ENCODE data around the gene PLCG2. TPM values are rescaled to one million over a fixed set of nuclear protein-coding genes. Genes with fewer than 3 reads are reported as not detected.

PLCG2 gene
- total RNA-seq, 2 experiments from 2014 or later = 196 to 485 TPM

GRCh38 chr16:81946206-81946605 lies 167.1 kb downstream of the PLCG2 start:
- Histone ChIP-seq H3K4me2 (ENCODE audit: low read length) (no peak overlapping the region), H3K4me1 (ENCODE audit: insufficient read depth, low read length, poor library complexity, severe bottlenecking) (no peaks in the 10 kb centered on the region), H4K20me1 (ENCODE audit: insufficient read depth, low read length) (no peaks in the 10 kb centered on the region), H3K27ac (ENCODE audit: low read depth, low read length, poor library complexity, severe bottlenecking) (no peak overlapping the region), H3K9me3 (ENCODE audit: low read length) (peaks cover 18% of the 10 kb centered on the region), H3K9me2 (ENCODE audit: insufficient read depth, low read length) (no peaks in the 10 kb centered on the region), H2AFZ (ENCODE audit: low read length) (no peak overlapping the region), H3K79me2 (ENCODE audit: insufficient read depth, low read depth, low read length) (no peaks in the 10 kb centered on the region), H3K4me3 (ENCODE audit: low read depth, low read length, poor library complexity, severe bottlenecking) (no peak overlapping the region), H3K36me3 (ENCODE audit: insufficient read depth, low read length) (peaks cover 100% of the 10 kb centered on the region)
- POLR2A ChIA-PET = no interaction called here
- intact Hi-C loops (cut with micrococcal nuclease; ENCODE audit: unreplicated experiment) = no loop called here
- TF ChIP-seq EZH2phosphoT487 (IDR thresholded peaks at IDR 0.05; ENCODE audit: borderline replicate concordance, low read depth, low read length) (no peak), CTCF (conservative IDR thresholded peaks at IDR 0.05; ENCODE audit: low read length) (no peak)
- no TSS peak for BruUV-seq (replicated peaks)
- CTCF ChIA-PET (ENCODE audit: unreplicated experiment) = no interaction called here
- DNase-seq (ENCODE audit: low spot score) = no peak

- Histone ChIP-seq H3K36me3 (ENCODE audit: insufficient read depth, low read length) (peaks cover 99% of the 10 kb centered on the region), H3K79me2 (ENCODE audit: insufficient read depth, low read depth, low read length) (no peaks in the 10 kb centered on the region), H3K4me1 (ENCODE audit: insufficient read depth, low read length, poor library complexity, severe bottlenecking) (no peaks in the 10 kb centered on the region), H3K9me2 (ENCODE audit: insufficient read depth, low read length) (no peaks in the 10 kb centered on the region), H2AFZ (ENCODE audit: low read length) (no peak overlapping the region), H3K9me3 (ENCODE audit: low read length) (peaks cover 22% of the 10 kb centered on the region), H3K27ac (ENCODE audit: low read depth, low read length, poor library complexity, severe bottlenecking) (no peak overlapping the region), H3K4me2 (ENCODE audit: low read length) (no peak overlapping the region), H4K20me1 (ENCODE audit: insufficient read depth, low read length) (no peaks in the 10 kb centered on the region), H3K4me3 (ENCODE audit: low read depth, low read length, poor library complexity, severe bottlenecking) (no peak overlapping the region)
- ChIA-PET CTCF (ENCODE audit: unreplicated experiment) (no interaction called here), POLR2A (interaction anchor here (0.7 to 0.8 kb wide), 2 partner anchors 11 to 1892 kb away, joined by 3 to 4 read pairs; no protein-coding TSS in a partner anchor)
- BruUV-seq (replicated peaks) = no TSS peak
- no peak for DNase-seq (ENCODE audit: low spot score)
- intact Hi-C loops (cut with micrococcal nuclease; ENCODE audit: unreplicated experiment) = no loop called here
- TF ChIP-seq EZH2phosphoT487 (IDR thresholded peaks at IDR 0.05; ENCODE audit: borderline replicate concordance, low read depth, low read length) (no peak), CTCF (conservative IDR thresholded peaks at IDR 0.05; ENCODE audit: low read length) (no peak)
Measured at GRCh38 chr16:81951564-81951963, 172.5 kb downstream of the PLCG2 start.

- Histone ChIP-seq H3K36me3 (ENCODE audit: insufficient read depth, low read length) (peaks cover 98% of the 10 kb centered on the region), H4K20me1 (ENCODE audit: insufficient read depth, low read length) (no peaks in the 10 kb centered on the region), H3K9me2 (ENCODE audit: insufficient read depth, low read length) (no peaks in the 10 kb centered on the region), H3K9me3 (ENCODE audit: low read length) (peaks cover 2% of the 10 kb centered on the region), H3K4me1 (ENCODE audit: insufficient read depth, low read length, poor library complexity, severe bottlenecking) (no peaks in the 10 kb centered on the region), H2AFZ (ENCODE audit: low read length) (no peak overlapping the region), H3K4me3 (ENCODE audit: low read depth, low read length, poor library complexity, severe bottlenecking) (no peak overlapping the region), H3K27ac (ENCODE audit: low read depth, low read length, poor library complexity, severe bottlenecking) (no peak overlapping the region), H3K4me2 (ENCODE audit: low read length) (no peak overlapping the region), H3K79me2 (ENCODE audit: insufficient read depth, low read depth, low read length) (no peaks in the 10 kb centered on the region)
- no peak for DNase-seq (ENCODE audit: low spot score)
- POLR2A ChIA-PET = no interaction called here
- TF ChIP-seq CTCF (conservative IDR thresholded peaks at IDR 0.05; ENCODE audit: low read length) (no peak), EZH2phosphoT487 (IDR thresholded peaks at IDR 0.05; ENCODE audit: borderline replicate concordance, low read depth, low read length) (no peak)
- no TSS peak for BruUV-seq (replicated peaks)
- CTCF ChIA-PET (ENCODE audit: unreplicated experiment) = no interaction called here
- intact Hi-C loops (cut with micrococcal nuclease; ENCODE audit: unreplicated experiment) = no loop called here
Measured at GRCh38 chr16:81956213-81956948, 177.3 kb downstream of the PLCG2 start.

Data from OCI-LY7 (cell line).